ENCODE results near the gene ZDHHC7. TPM values are rescaled to one million over a fixed set of nuclear protein-coding genes. Genes with fewer than 3 reads are reported as not detected.

The ZDHHC7 gene
- total and polyA plus RNA-seq, 2 of the 8 experiments (the other 6 are each of a cell fraction or from before 2014, with no cell fraction given): 40.5 to 56.3 TPM

- TF ChIP-seq RBBP5 (IDR thresholded peaks at IDR 0.05; ENCODE audit: borderline replicate concordance, low read depth, low read length) (no peak), ZNF274 (IDR thresholded peaks at IDR 0.05; ENCODE audit: borderline replicate concordance, extremely low read depth, low read length) (no peak), HDAC2 (IDR thresholded peaks at IDR 0.05; ENCODE audit: borderline replicate concordance in 1 of 2, low read depth in 2 of 2, low read length in 2 of 2) (no peak), SRF (IDR thresholded peaks at IDR 0.05; ENCODE audit: low read depth, low read length) (no peak), HDAC6 (IDR thresholded peaks at IDR 0.05; ENCODE audit: low read depth, low read length) (no peak), KDM5A (IDR thresholded peaks at IDR 0.05; ENCODE audit: low read length) (no peak), GTF2F1 (IDR thresholded peaks at IDR 0.05; ENCODE audit: borderline replicate concordance, low read depth, low read length) (no peak)
Observed at GRCh38 chr16:85006639-85007038, 4.7 kb downstream of the ZDHHC7 start (continued).

Data from H1 (cell line).